ENCODE measurements around the gene CSRP2. TPM values are rescaled to one million over a fixed set of nuclear protein-coding genes. Genes with fewer than 3 reads are reported as not detected.

Gene CSRP2
- total and polyA plus RNA-seq, 5 donors, result 5.0 to 24.0 (median 6.1) TPM

DNA sequence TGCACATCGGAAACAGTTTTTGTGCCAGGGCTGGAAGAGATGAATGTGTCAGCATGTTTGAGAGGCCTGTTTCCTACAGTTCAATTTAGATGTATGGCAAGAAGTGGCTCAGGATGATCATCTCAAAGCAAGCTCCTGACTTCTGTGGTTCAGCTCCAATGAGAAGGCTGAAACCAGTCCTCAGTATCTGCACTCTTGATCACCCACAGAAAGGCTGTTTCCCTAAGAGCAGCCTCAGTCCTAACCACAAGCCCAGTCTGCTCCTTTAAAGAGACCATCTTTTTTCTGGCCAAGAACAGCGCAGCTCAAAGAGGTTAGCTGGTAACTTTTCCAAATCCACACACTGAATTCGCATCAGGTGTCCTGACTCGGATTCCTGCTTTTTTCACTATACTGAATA is 19.2 kb downstream of the CSRP2 start:
- Histone ChIP-seq H3K4me1 (ENCODE audit: control insufficient read depth, insufficient read depth, low read length) (no peaks in the 10 kb centered on the region), H3K27ac (ENCODE audit: low read length) (no peak overlapping the region), H3K27me3 (ENCODE audit: control insufficient read depth, insufficient read depth) (no peaks in the 10 kb centered on the region), H3K4me3 (ENCODE audit: low read length) (no peak overlapping the region), H3K9me3 (ENCODE audit: control insufficient read depth, low read length) (no peaks in the 10 kb centered on the region)
- DNase-seq (no peak), ATAC-seq (no peak)
- intact Hi-C loops (cut with DNase I), result no loop called here
- WGBS, result 80% methylated on average over 4 of the region's 4 CpGs

DNA sequence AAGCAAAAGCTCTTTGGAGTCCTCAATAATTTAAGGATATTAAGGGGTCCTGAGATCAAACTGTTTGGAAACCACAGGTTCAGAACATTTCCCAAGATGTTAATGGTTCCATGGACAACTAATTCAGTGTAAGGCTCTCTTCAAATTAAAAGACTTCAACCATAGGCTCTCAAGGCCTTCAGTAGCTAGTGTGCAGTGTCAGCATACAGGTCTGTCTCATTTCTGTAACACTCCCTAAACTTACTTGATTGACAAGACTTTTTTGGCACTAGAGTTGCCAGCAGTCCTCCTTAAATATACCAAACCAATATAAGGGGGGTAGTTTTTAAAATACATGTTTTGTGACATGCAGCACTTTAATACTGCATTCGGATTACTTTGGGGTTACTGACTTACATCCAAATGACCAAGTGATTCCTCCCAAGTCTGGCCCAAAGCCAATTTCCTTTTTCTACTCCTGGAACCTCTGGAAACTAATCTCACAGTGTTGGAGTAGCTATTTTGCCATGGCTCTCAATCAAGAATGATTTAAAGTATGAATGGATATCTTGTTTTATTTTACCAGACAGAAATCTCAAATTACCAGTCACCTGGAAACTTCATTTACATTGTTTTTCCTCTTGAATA is 22.7 kb downstream of the CSRP2 start:
- WGBS, result 56% methylated on average over 1 of the region's 1 CpG
- DNase-seq (no peak), ATAC-seq (no peak)
- Histone ChIP-seq H3K4me3 (ENCODE audit: low read length) (no peak overlapping the region), H3K4me1 (ENCODE audit: control insufficient read depth, insufficient read depth, low read length) (no peaks in the 10 kb centered on the region), H3K27ac (ENCODE audit: low read length) (no peak overlapping the region), H3K27me3 (ENCODE audit: control insufficient read depth, insufficient read depth) (no peaks in the 10 kb centered on the region), H3K9me3 (ENCODE audit: control insufficient read depth, low read length) (no peaks in the 10 kb centered on the region)
- intact Hi-C loops (cut with DNase I), result no loop called here

DNA sequence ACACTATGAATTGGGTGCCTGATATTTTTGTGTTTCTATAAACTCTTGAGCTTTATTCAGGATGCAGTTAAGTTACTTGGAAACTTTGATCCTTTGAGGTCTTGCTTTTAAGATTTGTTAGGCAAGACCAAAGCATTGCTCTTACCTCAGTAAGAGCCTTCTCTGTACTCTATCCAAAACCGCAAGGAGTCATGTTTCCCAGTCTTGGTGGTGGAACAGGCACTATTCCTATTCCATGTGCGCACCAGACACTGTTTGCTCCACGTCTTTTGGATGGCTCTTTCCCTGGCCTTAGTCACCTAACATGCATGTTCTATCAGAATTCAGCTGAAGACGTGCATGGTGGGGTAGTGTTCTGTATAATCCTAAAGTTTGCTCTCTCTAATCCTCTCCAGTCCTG is 23.5 kb downstream of the CSRP2 start:
- 97% methylated on average over 4 of the region's 4 CpGs for WGBS
- no peaks in the 10 kb centered on the region for H3K27me3 ChIP-seq (ENCODE audit: control insufficient read depth, insufficient read depth)
- H3K4me1 ChIP-seq (ENCODE audit: control insufficient read depth, insufficient read depth, low read length), result no peaks in the 10 kb centered on the region
- H3K27ac ChIP-seq (ENCODE audit: low read length), result no peak overlapping the region
- no peak overlapping the region for H3K4me3 ChIP-seq (ENCODE audit: low read length)
- DNase-seq, result no peak
- intact Hi-C loops (cut with DNase I), result no loop called here
- no peak for ATAC-seq
- no peaks in the 10 kb centered on the region for H3K9me3 ChIP-seq (ENCODE audit: control insufficient read depth, low read length)

DNA sequence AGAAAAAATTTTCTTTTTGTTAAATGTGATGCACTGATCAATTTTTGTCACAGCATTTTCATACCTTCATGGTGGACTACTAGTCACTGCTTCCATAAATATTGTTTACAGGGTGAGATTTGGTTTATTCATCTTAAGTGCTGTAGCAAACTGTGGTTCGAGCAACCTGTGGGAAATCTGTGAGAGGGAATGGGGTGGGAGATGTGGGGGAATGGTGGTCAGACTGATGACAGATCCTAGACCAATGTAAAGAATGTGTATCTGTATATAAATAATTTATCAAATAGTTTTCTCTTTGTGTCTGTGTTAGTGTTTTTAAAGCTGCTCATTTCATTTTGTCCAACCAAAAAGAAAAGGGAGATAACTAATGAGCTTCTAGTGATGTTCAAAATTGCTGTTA is 26.7 kb downstream of the CSRP2 start:
- Histone ChIP-seq H3K4me1 (ENCODE audit: control insufficient read depth, insufficient read depth, low read length) (no peaks in the 10 kb centered on the region), H3K4me3 (ENCODE audit: low read length) (no peak overlapping the region), H3K27ac (ENCODE audit: low read length) (no peak overlapping the region), H3K9me3 (ENCODE audit: control insufficient read depth, low read length) (no peaks in the 10 kb centered on the region), H3K27me3 (ENCODE audit: control insufficient read depth, insufficient read depth) (no peaks in the 10 kb centered on the region)
- intact Hi-C loops (cut with DNase I), result no loop called here
- ATAC-seq, result no peak
- DNase-seq, result no peak
- 92% methylated on average over 1 of the region's 1 CpG for WGBS

DNA sequence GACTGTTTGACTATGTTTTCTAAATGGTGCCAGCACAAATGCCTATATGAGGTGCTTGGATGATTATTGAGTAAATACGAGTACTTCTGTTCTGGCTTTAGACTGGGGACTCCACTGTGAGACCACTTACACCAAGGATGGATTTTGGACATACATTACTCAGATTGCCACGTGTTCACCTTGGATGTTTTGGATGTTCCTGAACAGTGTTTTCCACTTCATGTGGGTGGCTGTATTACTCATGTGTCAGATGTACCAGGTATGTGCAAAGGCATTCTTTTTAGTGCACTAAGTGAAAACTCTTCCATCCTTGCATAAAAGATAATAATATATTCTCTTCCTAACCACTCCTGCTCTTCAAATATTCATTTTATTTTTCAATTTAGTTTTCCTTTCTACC is 30.7 kb downstream of the CSRP2 start:
- Histone ChIP-seq H3K9me3 (ENCODE audit: control insufficient read depth, low read length) (no peaks in the 10 kb centered on the region), H3K27ac (ENCODE audit: low read length) (no peak overlapping the region), H3K27me3 (ENCODE audit: control insufficient read depth, insufficient read depth) (no peaks in the 10 kb centered on the region), H3K4me3 (ENCODE audit: low read length) (no peak overlapping the region), H3K4me1 (ENCODE audit: control insufficient read depth, insufficient read depth, low read length) (no peaks in the 10 kb centered on the region)
- no peak for ATAC-seq
- intact Hi-C loops (cut with DNase I), result no loop called here
- WGBS, result 91% methylated on average over 2 of the region's 2 CpGs
- no peak for DNase-seq

DNA sequence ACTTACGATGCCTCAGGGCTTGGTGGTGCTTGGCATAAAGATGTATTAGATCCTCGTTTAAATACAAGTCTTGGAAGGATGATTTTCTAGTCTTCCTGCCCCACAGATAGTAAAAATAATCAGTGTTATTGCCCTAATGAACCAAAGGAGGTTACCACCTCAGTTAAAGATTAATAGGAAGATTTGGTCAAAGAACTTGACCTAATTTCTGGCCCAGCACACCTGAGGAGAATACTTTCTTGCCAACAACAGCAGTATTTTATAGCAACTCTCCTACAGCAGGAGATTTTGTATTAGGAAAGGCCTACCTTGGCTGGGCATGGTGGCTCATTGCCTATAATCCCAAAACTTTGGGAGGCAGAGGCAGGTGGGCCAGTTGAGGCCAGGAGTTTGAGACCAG is 31.6 kb downstream of the CSRP2 start:
- intact Hi-C loops (cut with DNase I), result no loop called here

DNA sequence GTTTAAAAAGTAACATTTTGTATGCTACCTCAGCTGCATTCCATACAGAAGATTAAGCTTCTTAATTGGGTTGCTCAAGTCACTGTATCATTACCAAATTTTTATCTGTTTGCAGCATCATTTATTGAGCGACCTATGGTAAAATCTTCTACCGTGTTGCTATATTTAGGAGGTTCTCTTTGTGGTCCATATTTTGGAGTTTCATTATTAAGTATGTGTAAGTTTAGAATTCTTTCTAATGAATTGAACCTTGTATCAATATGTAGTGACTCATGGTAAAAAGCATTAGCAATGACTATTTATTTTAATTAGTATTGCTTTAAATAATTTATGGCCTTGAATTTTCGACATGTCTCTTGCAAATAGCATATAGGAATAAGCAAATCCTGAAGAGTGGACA is 42.2 kb downstream of the CSRP2 start:
- no peak for ATAC-seq
- Histone ChIP-seq H3K4me3 (ENCODE audit: low read length) (no peak overlapping the region), H3K27ac (ENCODE audit: low read length) (no peak overlapping the region), H3K9me3 (ENCODE audit: control insufficient read depth, low read length) (no peaks in the 10 kb centered on the region), H3K27me3 (ENCODE audit: control insufficient read depth, insufficient read depth) (no peaks in the 10 kb centered on the region), H3K4me1 (ENCODE audit: control insufficient read depth, insufficient read depth, low read length) (no peaks in the 10 kb centered on the region)
- intact Hi-C loops (cut with DNase I), result no loop called here
- no peak for DNase-seq
- 80% methylated on average over 3 of the region's 3 CpGs for WGBS

More for the DNA sequence above, 31.6 kb downstream of the CSRP2 start:
- Histone ChIP-seq H3K27ac (ENCODE audit: low read length) (no peak overlapping the region), H3K4me1 (ENCODE audit: control insufficient read depth, insufficient read depth, low read length) (no peaks in the 10 kb centered on the region), H3K9me3 (ENCODE audit: control insufficient read depth, low read length) (no peaks in the 10 kb centered on the region), H3K27me3 (ENCODE audit: control insufficient read depth, insufficient read depth) (no peaks in the 10 kb centered on the region), H3K4me3 (ENCODE audit: low read length) (no peak overlapping the region)
- DNase-seq (no peak), ATAC-seq (no peak)
- WGBS, result 92% methylated on average over 2 of the region's 2 CpGs

DNA sequence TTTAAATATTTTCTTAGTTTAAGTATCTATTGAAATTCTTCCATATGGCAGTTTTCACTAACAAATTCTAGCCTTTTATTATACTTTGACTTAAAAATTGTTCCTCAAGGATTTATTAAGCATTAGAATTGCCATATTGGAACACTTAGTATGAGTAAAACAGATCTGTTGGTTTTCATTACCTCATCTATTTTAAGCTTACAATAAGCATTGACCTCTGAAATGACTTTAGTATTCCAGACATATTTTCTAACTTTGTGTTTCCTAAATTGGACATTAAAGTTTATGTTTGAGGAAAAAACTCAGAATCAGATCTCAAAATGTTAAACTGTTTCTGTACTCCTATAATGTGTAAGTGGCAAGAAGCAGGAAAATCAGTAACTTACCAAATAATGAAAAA is 48.4 kb downstream of the CSRP2 start:
- Histone ChIP-seq H3K4me1 (ENCODE audit: control insufficient read depth, insufficient read depth, low read length) (no peaks in the 10 kb centered on the region), H3K9me3 (ENCODE audit: control insufficient read depth, low read length) (no peaks in the 10 kb centered on the region), H3K4me3 (ENCODE audit: low read length) (no peak overlapping the region), H3K27me3 (ENCODE audit: control insufficient read depth, insufficient read depth) (no peaks in the 10 kb centered on the region), H3K27ac (ENCODE audit: low read length) (no peak overlapping the region)
- intact Hi-C loops (cut with DNase I), result no loop called here
- no peak for DNase-seq
- no peak for ATAC-seq

DNA sequence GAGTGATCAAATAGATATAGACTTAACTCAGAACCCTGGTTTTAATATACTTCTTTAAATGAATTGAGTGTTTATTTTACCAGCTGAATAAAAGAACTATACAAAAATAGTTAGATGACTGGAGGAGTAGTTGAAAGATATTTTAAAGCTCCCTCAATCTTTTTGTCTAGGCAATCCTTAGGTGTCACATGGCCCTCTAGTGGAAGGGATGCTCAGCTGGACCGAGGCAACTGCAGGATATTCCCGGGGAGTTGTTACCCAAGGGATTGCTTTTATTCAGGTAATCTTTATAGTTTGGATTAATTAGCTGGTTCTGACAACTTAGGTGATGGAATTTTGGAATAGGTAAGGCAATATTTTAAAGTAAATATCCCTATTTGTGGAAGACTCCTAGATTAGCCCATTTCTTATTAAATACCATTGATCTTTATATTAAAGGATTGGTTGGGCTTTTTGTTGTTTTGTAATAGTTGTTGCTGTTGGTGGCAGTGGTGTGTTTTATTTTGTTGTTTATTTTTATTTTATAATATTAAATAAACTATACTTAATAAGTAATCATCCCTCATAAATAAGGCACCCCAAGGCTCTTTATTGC is 57.8 kb downstream of the CSRP2 start:
- Histone ChIP-seq H3K4me3 (ENCODE audit: low read length) (no peak overlapping the region), H3K9me3 (ENCODE audit: control insufficient read depth, low read length) (no peaks in the 10 kb centered on the region), H3K27me3 (ENCODE audit: control insufficient read depth, insufficient read depth) (no peaks in the 10 kb centered on the region), H3K4me1 (ENCODE audit: control insufficient read depth, insufficient read depth, low read length) (no peaks in the 10 kb centered on the region), H3K27ac (ENCODE audit: low read length) (no peak overlapping the region)
- intact Hi-C loops (cut with DNase I), result no loop called here
- 22% methylated on average over 2 of the region's 2 CpGs for WGBS
- DNase-seq (peak in 2 of 3 donors; percentile 18 to 38), ATAC-seq (peak in 1 of 2 donors; percentile 52)

DNA sequence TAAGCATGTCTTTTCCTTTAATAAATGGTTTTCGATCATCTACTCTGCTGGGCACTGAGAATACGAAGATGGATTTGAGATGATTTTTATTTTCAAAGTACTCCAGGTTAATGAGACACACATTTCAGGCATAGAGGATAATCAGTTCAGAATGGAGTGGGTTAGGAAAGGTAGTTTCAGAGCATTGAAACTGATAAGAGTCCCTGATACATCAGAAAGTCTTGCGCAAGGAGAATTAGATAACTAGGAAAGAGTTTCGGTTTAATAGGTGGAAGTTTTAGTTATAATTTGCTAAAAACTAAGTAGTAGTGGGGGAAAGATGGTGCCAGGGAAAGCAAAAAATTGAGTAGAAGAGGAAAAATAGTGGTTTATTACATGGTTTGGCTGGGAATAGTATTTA is 64.8 kb downstream of the CSRP2 start:
- intact Hi-C loops (cut with DNase I), result no loop called here
- Histone ChIP-seq H3K27me3 (ENCODE audit: control insufficient read depth, insufficient read depth) (no peaks in the 10 kb centered on the region), H3K4me1 (ENCODE audit: control insufficient read depth, insufficient read depth, low read length) (no peaks in the 10 kb centered on the region), H3K9me3 (ENCODE audit: control insufficient read depth, low read length) (no peaks in the 10 kb centered on the region), H3K27ac (ENCODE audit: low read length) (no peak overlapping the region), H3K4me3 (ENCODE audit: low read length) (no peak overlapping the region)
- no peak for DNase-seq
- ATAC-seq, result no peak
- 89% methylated on average over 4 of the region's 4 CpGs for WGBS

DNA sequence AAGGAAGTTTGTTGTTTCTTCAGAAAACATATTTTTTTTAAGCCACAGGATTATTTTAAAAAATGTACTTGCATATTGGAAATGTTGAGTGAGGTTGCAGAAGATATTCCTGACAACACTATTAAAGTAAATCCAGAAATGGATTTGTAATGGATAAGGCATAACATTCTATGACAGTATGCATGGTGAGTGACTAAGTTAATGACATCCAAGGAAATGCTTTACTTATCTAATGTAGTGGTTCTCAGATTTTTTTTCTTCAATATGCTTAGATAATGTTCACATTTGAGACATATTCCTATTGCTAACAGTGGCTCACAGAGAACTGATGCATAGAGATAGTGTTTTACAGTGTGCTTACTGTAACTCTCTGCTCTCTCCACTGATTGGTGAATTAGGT is 65.6 kb downstream of the CSRP2 start:
- no peaks in the 10 kb centered on the region for H3K27me3 ChIP-seq (ENCODE audit: control insufficient read depth, insufficient read depth)
- ATAC-seq (no peak), DNase-seq (no peak)
- H3K4me1 ChIP-seq (ENCODE audit: control insufficient read depth, insufficient read depth, low read length), result no peaks in the 10 kb centered on the region
- no peak overlapping the region for H3K4me3 ChIP-seq (ENCODE audit: low read length)
- intact Hi-C loops (cut with DNase I), result no loop called here
- H3K27ac ChIP-seq (ENCODE audit: low read length), result no peak overlapping the region
- H3K9me3 ChIP-seq (ENCODE audit: control insufficient read depth, low read length), result no peaks in the 10 kb centered on the region

DNA sequence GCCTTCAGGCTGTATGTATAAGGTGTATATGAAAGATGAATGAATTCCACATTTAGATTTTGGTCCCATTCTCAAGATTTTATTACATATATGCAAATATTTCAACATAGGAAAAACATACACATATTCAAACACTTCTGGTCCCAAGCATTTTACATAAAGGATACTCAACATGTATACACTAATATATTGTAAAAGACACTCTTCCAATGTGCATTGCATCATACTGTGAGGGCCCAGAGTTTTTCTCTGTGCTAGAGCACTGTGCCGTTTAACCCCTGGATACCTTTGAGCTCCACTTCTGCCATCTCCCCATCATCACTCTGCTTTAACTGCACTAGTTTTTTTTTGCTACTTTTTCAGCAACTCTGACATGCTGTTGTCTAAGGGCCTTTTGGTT is 66.8 kb downstream of the CSRP2 start:
- Histone ChIP-seq H3K4me1 (ENCODE audit: control insufficient read depth, insufficient read depth, low read length) (no peaks in the 10 kb centered on the region), H3K27me3 (ENCODE audit: control insufficient read depth, insufficient read depth) (no peaks in the 10 kb centered on the region), H3K27ac (ENCODE audit: low read length) (no peak overlapping the region), H3K9me3 (ENCODE audit: control insufficient read depth, low read length) (no peaks in the 10 kb centered on the region), H3K4me3 (ENCODE audit: low read length) (no peak overlapping the region)
- no peak for ATAC-seq
- WGBS, result 76% methylated on average over 1 of the region's 1 CpG
- DNase-seq, result no peak
- intact Hi-C loops (cut with DNase I), result no loop called here

All from right cardiac atrium (tissue), 5 donors.